Anterior cingulate cortex (tissue), 58 donors: Measurements from ENCODE around the gene ISG15.
A peak's percentile ranks its signal among the peaks of the same experiment; 100 is the strongest.
"Not testable (repeated sequence)": the region's sequence is repeated elsewhere in the genome, so short reads cannot be mapped to it uniquely, and the experiment has no call there.

ENCODE experiments used
- DNase-seq, 58 donors: peaks; one replicate each; lab custom pipeline; 2025; lab: John Stamatoyannopoulos, UW

ISG15 gene

GRCh38 chr1:1055841-1056736 is 42.8 kb downstream of the ISG15 start:
- no peak for DNase-seq

GRCh38 chr1:1057769-1058087 is 44.4 kb downstream of the ISG15 start:
- not testable (repeated sequence) for DNase-seq

- DNase-seq, result no peak
Observed at GRCh38 chr1:1058088-1058905, 45.0 kb downstream of the ISG15 start.

- DNase-seq, result peak in 3 of 58 donors; percentile 17 to 25 (median 24)
Observed at GRCh38 chr1:1058921-1059493, 45.7 kb downstream of the ISG15 start.

GRCh38 chr1:1059494-1060280 is 46.4 kb downstream of the ISG15 start:
- peak in 52 of 58 donors; percentile 5 to 82 (median 54) for DNase-seq

GRCh38 chr1:1060281-1061000 is 47.1 kb downstream of the ISG15 start:
- DNase-seq, result no peak

- no peak for DNase-seq
Observed at GRCh38 chr1:1061682-1062345, 48.5 kb downstream of the ISG15 start.

- no peak for DNase-seq
Observed at GRCh38 chr1:1062348-1063163, 49.3 kb downstream of the ISG15 start.

GRCh38 chr1:1063261-1063944 is 50.1 kb downstream of the ISG15 start:
- no peak for DNase-seq
